Natural killer cell (primary cell): ENCODE measurements around the gene EXOSC1. TPM values are rescaled to one million over a fixed set of nuclear protein-coding genes. Genes with fewer than 3 reads are reported as not detected.
A peak's percentile ranks its signal among the peaks of the same experiment; 100 is the strongest.

Experiments used
- ATAC-seq, 3 donors: fragments of 150-1000 bp in 2 of 3; fragments of 200-7000 bp in 1 of 3; cut with Tn5 transposase; 1 replicate in 1 of 3; 2 replicates in 2 of 3; pipeline ENCODE4 v1.10.0; 2021; ENCODE audit warnings: mild to moderate bottlenecking in 2 of 3, moderate library complexity in 2 of 3
- DNase-seq, 2 donors: peaks; one replicate each; pipeline versions ENCODE4 v3.0.0 to v3.0.0-alpha.2; 2013 to 2021; ENCODE audit warnings: mixed read lengths in 1 of 2
- H3K27ac ChIP-seq: one replicate; pipeline ENCODE4 v1.5.1; 2013; ENCODE audit warnings: mild to moderate bottlenecking, low read length
- H3K27me3 ChIP-seq: one replicate; pipeline ENCODE4 v1.6.1; 2013; ENCODE audit warnings: low read length; ENCODE audit not compliant: control insufficient read depth, insufficient read depth
- H3K36me3 ChIP-seq: one replicate; pipeline ENCODE4 v1.6.1; 2013; ENCODE audit warnings: low read length; ENCODE audit not compliant: control insufficient read depth, insufficient read depth
- H3K4me1 ChIP-seq: one replicate; pipeline ENCODE4 v1.6.1; 2013; ENCODE audit warnings: low read length; ENCODE audit not compliant: control insufficient read depth, insufficient read depth
- H3K4me3 ChIP-seq: one replicate; pipeline ENCODE4 v1.5.1; 2013; ENCODE audit warnings: low read length
- H3K9me3 ChIP-seq: one replicate; pipeline ENCODE4 v1.6.1; 2013; ENCODE audit warnings: low read length; ENCODE audit not compliant: control insufficient read depth, insufficient read depth
- H3K27ac Mint-ChIP-seq, 2 donors: one replicate each; pipeline ENCODE4 v1.8.0; 2022; ENCODE audit warnings: mild to moderate bottlenecking in 2 of 2, mixed read lengths in 2 of 2, moderate library complexity in 1 of 2
- H3K27me3 Mint-ChIP-seq, 2 donors: one replicate each; pipeline ENCODE4 v1.8.0; 2022; ENCODE audit warnings: low read depth in 2 of 2, mixed read lengths in 2 of 2
- H3K36me3 Mint-ChIP-seq: one replicate; pipeline ENCODE4 v1.8.0; 2022; ENCODE audit warnings: mixed read lengths
- H3K4me1 Mint-ChIP-seq, 2 donors: one replicate each; pipeline ENCODE4 v1.8.0; 2022; ENCODE audit warnings: mixed read lengths in 2 of 2
- H3K4me3 Mint-ChIP-seq: one replicate; pipeline ENCODE4 v1.8.0; 2022; ENCODE audit warnings: mild to moderate bottlenecking, moderate library complexity, mixed read lengths
- H3K9me3 Mint-ChIP-seq, 2 donors: one replicate each; pipeline ENCODE4 v1.8.0; 2022; ENCODE audit warnings: mixed read lengths in 2 of 2
- CTCF ChIP-seq: fragments of 200-600 bp; IDR thresholded peaks from one replicate; pipeline ENCODE4 v1.8.0; 2022; ENCODE audit warnings: antibody characterized with exemption
- WGBS: methylation state at CpG from one replicate; pipeline ENCODE4 v1.1.7; 2013; ENCODE audit warnings: missing lambda C conversion rate; ENCODE audit not compliant: insufficient coverage; 5-methylcytosine and 5-hydroxymethylcytosine counted together
- intact Hi-C: fragments of 100-400 bp; cut with micrococcal nuclease; formaldehyde crosslinking; loops from one replicate; pipeline ENCODE4 v1.14.2; 2022
- total RNA-seq, 4 donors: library from RNA; stranded (reverse); fragments of 120-200 nt in 1 of 4; gene quantifications; one replicate each; pipeline versions ENCODE4 v1.2.3 to v1.2.4, GENCODE V29; 2013 to 2022

Gene EXOSC1
- total RNA-seq, 3 donors from 2014 or later (not counting 1 experiment from before 2014, with no cell fraction given) = 36.9 to 44.4 (median 37.6) TPM

GRCh38 chr10:97445357-97445721 is 467 bp downstream of the EXOSC1 start:
- Histone ChIP-seq H3K36me3 (peaks cover 10% of the 10 kb centered on the region), H3K4me3 (peak overlapping the region; percentile 72), H3K27ac (peak overlapping the region; percentile 26), H3K9me3 (no peaks in the 10 kb centered on the region), H3K27me3 (no peaks in the 10 kb centered on the region), H3K4me1 (peaks cover 19% of the 10 kb centered on the region)
- no peak for TF ChIP-seq CTCF
- H3K27me3 Mint-ChIP-seq = no peaks in the 10 kb centered on the region
- H3K4me3 Mint-ChIP-seq = peak overlapping the region; percentile 99
- no peaks in the 10 kb centered on the region for H3K36me3 Mint-ChIP-seq
- H3K4me1 Mint-ChIP-seq = peaks cover 39% of the 10 kb centered on the region in 2 donors
- DNase-seq (no peak), ATAC-seq (no peak)
- peak overlapping the region; percentile 93 to 95 for H3K27ac Mint-ChIP-seq
- intact Hi-C loops = no loop called here
- 7% methylated on average over 13 of the region's 13 CpGs for WGBS
- no peaks in the 10 kb centered on the region for H3K9me3 Mint-ChIP-seq

- Mint-ChIP-seq H3K27me3 (no peaks in the 10 kb centered on the region), H3K4me1 (peaks cover 36% of the 10 kb centered on the region in 2 donors), H3K9me3 (no peaks in the 10 kb centered on the region), H3K36me3 (no peaks in the 10 kb centered on the region), H3K27ac (peak overlapping the region; percentile 93 to 95), H3K4me3 (peak overlapping the region; percentile 99)
- Histone ChIP-seq H3K4me3 (no peak overlapping the region), H3K27me3 (no peaks in the 10 kb centered on the region), H3K4me1 (peaks cover 19% of the 10 kb centered on the region), H3K36me3 (peaks cover 15% of the 10 kb centered on the region), H3K27ac (no peak overlapping the region), H3K9me3 (no peaks in the 10 kb centered on the region)
- 67% methylated on average over 1 of the region's 1 CpG for WGBS
- no peak for TF ChIP-seq CTCF
- ATAC-seq (no peak), DNase-seq (no peak)
- intact Hi-C loops = no loop called here
Measured at GRCh38 chr10:97444212-97444611, 1.6 kb downstream of the EXOSC1 start.

GRCh38 chr10:97442277-97442676 is 3.5 kb downstream of the EXOSC1 start:
- no peak overlapping the region for H3K4me3 Mint-ChIP-seq
- no peaks in the 10 kb centered on the region for H3K27me3 Mint-ChIP-seq
- TF ChIP-seq CTCF = no peak
- no peaks in the 10 kb centered on the region for H3K9me3 Mint-ChIP-seq
- Histone ChIP-seq H3K27ac (no peak overlapping the region), H3K9me3 (no peaks in the 10 kb centered on the region), H3K4me1 (peaks cover 17% of the 10 kb centered on the region), H3K27me3 (no peaks in the 10 kb centered on the region), H3K36me3 (peaks cover 27% of the 10 kb centered on the region), H3K4me3 (no peak overlapping the region)
- H3K36me3 Mint-ChIP-seq = no peaks in the 10 kb centered on the region
- H3K4me1 Mint-ChIP-seq = peaks cover 25 to 27% of the 10 kb centered on the region in 2 donors
- no peak overlapping the region for H3K27ac Mint-ChIP-seq
- ATAC-seq = no peak
- intact Hi-C loops = no loop called here
- DNase-seq = no peak
- WGBS = 100% methylated on average over 1 of the region's 1 CpG

GRCh38 chr10:97435211-97435610 is 10.6 kb downstream of the EXOSC1 start:
- Histone ChIP-seq H3K36me3 (peaks cover 62% of the 10 kb centered on the region), H3K27me3 (no peaks in the 10 kb centered on the region), H3K4me3 (no peak overlapping the region), H3K4me1 (no peaks in the 10 kb centered on the region), H3K27ac (no peak overlapping the region), H3K9me3 (no peaks in the 10 kb centered on the region)
- Mint-ChIP-seq H3K27me3 (no peaks in the 10 kb centered on the region), H3K4me3 (no peak overlapping the region), H3K4me1 (no peaks in the 10 kb centered on the region), H3K27ac (no peak overlapping the region), H3K36me3 (no peaks in the 10 kb centered on the region), H3K9me3 (no peaks in the 10 kb centered on the region)
- TF ChIP-seq CTCF = no peak
- no peak for DNase-seq
- no peak for ATAC-seq
- intact Hi-C loops = no loop called here
- 95% methylated on average over 6 of the region's 6 CpGs for WGBS
